ENCODE measurements around the gene STAG1. TPM values are rescaled to one million over a fixed set of nuclear protein-coding genes. Genes with fewer than 3 reads are reported as not detected.
A peak's percentile ranks its signal among the peaks of the same experiment; 100 is the strongest.
"Not testable (repeated sequence)": the region's sequence is repeated elsewhere in the genome, so short reads cannot be mapped to it uniquely, and the experiment has no call there.

STAG1 gene
- total RNA-seq, 1 donor from 2014 or later = 95.8 TPM

GRCh38 chr3:136644212-136644611 is 108.0 kb downstream of the STAG1 start:
- no peak for DNase-seq

GRCh38 chr3:136643380-136643779 is 108.8 kb downstream of the STAG1 start:
- not testable (repeated sequence) for DNase-seq

- DNase-seq = no peak
These were observed 109.5 kb downstream of the STAG1 start for GRCh38 chr3:136642711-136643110.

GRCh38 chr3:136639069-136639468 is 113.1 kb downstream of the STAG1 start:
- DNase-seq = no peak

- no peak for DNase-seq
These were observed 115.0 kb downstream of the STAG1 start for GRCh38 chr3:136637176-136637575.

- no peak for DNase-seq
These were observed 117.4 kb downstream of the STAG1 start for GRCh38 chr3:136634821-136635220.

DNA sequence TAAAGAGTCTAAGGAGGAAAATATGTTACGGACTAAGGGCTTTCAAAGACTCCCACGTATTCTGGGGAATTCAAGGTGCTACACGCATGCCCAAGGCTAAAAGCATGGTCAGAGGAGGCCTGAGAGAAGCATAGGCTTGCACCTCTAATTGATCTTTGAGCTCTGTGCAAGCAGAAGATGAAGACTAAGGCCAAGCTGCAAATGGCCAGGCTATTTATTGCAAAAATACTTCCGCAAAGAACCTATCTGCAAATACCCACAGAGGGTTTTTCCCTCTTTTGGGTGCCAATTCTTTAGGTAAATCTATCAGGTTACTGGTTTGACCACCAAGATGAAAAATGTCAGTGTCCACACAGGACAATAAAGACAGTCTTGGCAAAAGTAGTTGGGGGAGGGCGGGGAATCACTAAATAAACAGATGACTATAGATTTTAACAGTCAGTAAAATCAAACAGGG is 119.5 kb downstream of the STAG1 start:
- DNase-seq = no peak

GRCh38 chr3:136631424-136631823 is 120.8 kb downstream of the STAG1 start:
- no peak for DNase-seq

- DNase-seq = peak; percentile 38
These were observed 121.3 kb downstream of the STAG1 start for GRCh38 chr3:136630915-136631314.

DNA sequence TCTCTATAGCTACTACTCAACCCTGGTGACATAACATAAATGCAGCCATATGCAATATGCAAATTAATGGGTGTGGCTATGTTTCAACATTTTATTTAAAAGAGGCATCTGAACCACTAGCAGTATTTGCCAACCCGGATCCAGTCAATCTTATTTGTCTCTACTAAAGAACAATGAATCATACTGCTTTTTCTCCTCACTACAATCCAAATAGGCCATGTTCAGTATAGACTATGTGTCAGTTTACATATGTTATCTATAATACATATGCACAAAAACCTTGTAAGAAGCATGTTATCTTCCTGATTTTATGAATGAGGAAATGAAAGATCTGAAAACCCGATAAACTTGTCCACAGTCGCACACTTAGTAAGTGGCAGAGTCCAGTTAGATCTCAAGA is 125.7 kb downstream of the STAG1 start:
- DNase-seq = no peak

DNA sequence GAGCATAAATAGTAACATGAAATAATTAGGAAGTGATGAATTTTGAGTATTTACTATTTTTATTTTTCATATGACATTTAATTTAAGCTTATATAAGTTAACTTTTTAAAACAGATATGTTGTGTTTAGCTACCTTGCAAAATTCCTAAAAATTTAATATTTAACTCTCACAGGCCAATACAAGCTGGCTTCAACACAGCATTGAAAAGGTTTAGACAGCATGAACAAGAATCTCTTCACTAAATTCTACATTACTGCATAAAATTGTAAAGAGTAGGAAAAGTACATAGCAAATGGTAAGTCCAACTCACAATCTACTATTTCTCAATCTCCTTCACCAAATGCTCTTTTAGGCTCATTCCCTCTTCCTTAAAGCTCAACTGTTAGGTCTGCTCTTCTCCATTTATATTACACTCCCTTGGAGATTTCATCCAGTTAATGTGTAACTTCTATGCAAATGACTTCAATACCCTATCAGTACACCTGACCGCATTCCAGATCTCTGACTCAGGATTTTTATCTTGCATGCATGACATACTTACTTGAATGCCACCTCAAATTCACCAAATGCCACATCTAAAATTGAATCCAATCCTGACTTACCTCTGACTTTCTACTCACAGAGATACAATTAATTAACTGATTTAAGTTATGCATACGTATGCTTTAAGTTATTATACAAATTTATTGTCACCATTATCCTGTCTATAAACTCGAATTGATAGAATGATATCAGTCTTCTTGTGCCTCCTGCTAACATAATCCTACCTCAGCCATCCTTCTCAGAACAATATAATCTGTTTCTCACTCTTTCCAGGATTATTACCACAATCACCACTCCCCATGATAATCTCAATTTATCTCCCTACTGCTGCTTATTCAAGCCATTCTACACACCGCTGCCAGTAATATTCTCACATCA is 127.0 kb downstream of the STAG1 start:
- DNase-seq = no peak

- DNase-seq = no peak
These were observed 127.8 kb downstream of the STAG1 start for GRCh38 chr3:136624371-136624770.

DNA sequence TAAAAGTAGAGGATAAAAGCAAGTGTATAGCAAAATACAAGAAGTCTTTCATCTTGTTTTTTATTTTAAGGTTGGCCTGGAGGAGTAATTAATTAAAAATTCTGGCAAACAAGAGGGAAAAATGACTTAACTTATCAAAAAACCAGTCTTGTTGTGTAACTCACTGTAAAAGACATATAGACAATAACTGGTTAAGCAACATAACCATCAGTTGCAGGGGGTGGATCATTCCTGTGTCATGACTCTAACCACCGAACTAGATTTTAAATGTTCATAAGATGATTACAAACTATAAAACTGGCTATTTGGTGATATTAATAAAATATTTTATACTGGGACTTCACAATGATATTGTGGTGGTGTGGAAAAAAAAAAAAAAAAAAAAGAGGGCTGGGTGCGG is 130.6 kb downstream of the STAG1 start:
- DNase-seq = no peak

GRCh38 chr3:136620436-136620835 is 131.7 kb downstream of the STAG1 start:
- no peak for DNase-seq

GRCh38 chr3:136617969-136618525 is 134.1 kb downstream of the STAG1 start:
- DNase-seq = not testable (repeated sequence)

DNA sequence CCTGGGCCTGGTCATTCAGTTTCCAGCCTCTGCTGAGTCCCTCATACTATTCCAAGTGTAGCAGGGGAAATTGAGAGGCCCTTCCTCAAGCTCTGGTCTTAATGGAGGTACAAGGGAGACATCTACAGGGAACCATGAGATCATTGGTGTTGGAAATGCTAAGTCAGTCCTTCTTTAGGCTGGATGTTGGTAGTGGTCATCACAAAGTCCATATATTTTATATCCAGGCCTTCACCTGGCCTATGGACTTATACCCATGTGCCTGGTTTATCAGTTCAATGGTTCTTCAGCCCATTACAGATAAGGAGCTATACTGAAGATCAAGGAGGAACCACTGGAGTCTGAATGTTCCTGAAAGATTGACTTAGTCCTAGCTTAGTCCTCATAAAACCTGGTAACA is 135.0 kb downstream of the STAG1 start:
- no peak for DNase-seq

- no peak for DNase-seq
These were observed 139.7 kb downstream of the STAG1 start for GRCh38 chr3:136612512-136612911.

DNA sequence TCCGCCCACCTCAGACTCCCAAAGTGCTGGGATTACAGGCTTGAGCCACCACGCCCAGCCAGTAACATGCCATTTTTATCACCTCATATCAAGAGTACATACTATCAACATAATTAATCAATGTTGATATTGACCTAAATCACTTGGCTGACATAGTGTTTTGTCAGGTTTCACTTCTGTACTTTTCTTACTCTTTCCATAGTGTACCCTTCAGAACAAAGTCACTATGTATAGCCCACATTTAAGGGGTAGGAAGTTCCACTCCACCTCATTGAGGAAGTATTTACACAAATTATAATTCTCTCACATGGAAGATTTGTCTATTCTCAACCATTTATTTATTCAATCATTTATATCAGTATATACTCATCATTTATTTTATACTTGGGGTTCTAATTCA is 145.2 kb downstream of the STAG1 start:
- no peak for DNase-seq

- not testable (repeated sequence) for DNase-seq
These were observed 146.0 kb downstream of the STAG1 start for GRCh38 chr3:136606216-136606615.

- no peak for DNase-seq
These were observed 147.2 kb downstream of the STAG1 start for GRCh38 chr3:136604961-136605360.

DNA sequence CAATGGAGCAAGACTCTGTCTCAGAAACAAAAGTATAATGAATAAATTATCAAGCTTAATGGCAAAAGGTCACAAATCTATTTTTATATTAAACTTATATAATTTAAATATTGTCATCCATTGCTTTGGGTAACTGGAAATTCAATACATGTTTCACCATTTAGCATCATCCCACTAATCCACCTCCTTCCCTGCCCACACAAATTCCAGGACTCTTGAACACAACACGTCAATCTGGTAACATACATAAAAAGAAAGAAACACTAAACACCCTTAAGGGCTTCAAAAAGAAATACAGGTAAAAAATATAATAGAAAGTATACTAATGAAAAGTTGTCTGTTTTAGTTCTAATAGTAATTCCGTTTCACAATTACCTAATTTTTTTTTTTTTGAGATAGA is 149.4 kb downstream of the STAG1 start:
- no peak for DNase-seq

DNA sequence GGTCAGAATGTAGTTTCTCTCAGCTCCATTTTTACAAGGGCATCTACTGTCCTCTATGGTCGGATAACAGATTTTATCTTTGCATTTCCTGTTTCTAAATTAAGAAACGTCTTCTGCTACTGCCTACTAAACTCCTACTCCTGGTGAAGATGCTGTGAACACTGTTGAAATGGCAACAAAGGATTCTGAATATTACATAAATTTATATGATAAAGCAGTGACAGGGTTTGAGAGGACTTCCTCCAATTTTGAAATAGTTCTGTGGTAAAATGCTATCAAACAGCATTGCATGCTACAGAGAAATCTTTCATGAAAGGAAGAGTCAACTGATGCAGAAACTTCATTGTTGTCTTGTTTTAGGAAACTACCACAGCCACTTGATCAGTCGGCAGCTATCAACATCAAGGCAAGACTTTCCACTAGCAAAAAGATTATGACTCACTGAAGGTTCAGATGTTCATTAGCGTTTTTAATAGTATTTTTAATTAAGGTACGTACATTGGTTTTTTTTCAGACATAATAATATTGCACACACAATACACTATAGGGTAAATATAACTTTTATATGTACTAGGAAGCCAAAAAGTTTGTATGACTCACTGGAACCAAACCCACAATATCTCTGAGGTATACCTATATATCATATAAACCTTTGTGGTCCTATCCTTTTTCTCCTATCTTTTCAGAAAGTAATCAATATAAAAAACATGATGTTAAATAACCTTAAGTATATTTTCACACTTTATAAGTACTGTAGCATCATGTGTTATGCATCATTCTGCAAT is 156.1 kb downstream of the STAG1 start:
- no peak for DNase-seq

DNA sequence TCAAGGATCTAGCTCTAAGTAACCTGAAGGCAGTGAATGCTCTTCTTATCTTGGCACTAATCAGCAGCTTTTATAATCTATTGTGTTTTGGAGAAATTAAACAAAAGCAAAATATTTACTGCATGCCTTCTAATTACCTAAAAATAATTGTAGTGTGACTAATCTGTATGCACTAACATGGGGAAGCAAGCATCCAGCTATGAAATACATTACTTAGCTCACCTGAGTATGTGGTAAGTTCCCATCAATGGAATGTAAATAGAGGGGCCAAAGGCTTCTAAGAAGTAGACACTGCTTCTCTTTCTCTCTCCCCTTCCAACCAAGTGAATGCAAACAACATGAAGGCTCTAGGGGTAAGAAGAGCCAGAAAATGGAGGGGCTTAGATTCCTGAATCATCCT is 165.6 kb downstream of the STAG1 start:
- no peak for DNase-seq
